ENCODE measurements around the gene PTPRA.

PTPRA gene

GRCh38 chr20:2845607-2846006 lies 27.7 kb upstream of the PTPRA start:
- TF ChIP-seq TCF4 (CRISPR knock-in tag; IDR thresholded peaks at IDR 0.05; ENCODE audit: borderline replicate concordance) = no peak
- TF ChIP-seq POU6F1 (CRISPR knock-in tag; IDR thresholded peaks at IDR 0.05; ENCODE audit: borderline replicate concordance, low read depth) = no peak
- TF ChIP-seq OSR1 (CRISPR knock-in tag; IDR thresholded peaks at IDR 0.05) = no peak
- no peak for TF ChIP-seq BACH2 (CRISPR knock-in tag; IDR thresholded peaks at IDR 0.05; ENCODE audit: borderline replicate concordance)
- no peak for ATAC-seq

- no peak for ATAC-seq
- TF ChIP-seq SNAI2 (CRISPR knock-in tag; IDR thresholded peaks at IDR 0.05) = no peak
- TF ChIP-seq ZNF8 (CRISPR knock-in tag; IDR thresholded peaks at IDR 0.05) = no peak
- TF ChIP-seq ARNTL (CRISPR knock-in tag; IDR thresholded peaks at IDR 0.05; ENCODE audit: borderline replicate concordance, low read depth) = no peak
Measured at GRCh38 chr20:2846698-2847097, 26.6 kb upstream of the PTPRA start.

GRCh38 chr20:2847802-2848201 lies 25.5 kb upstream of the PTPRA start:
- TF ChIP-seq TOX (CRISPR knock-in tag; IDR thresholded peaks at IDR 0.05; ENCODE audit: borderline replicate concordance) (no peak), RARB (CRISPR knock-in tag; IDR thresholded peaks at IDR 0.05) (no peak), ARNTL (CRISPR knock-in tag; IDR thresholded peaks at IDR 0.05; ENCODE audit: borderline replicate concordance, low read depth) (no peak), ZNF565 (CRISPR knock-in tag; conservative IDR thresholded peaks at IDR 0.05; ENCODE audit: low read depth) (no peak), ESRRG (CRISPR knock-in tag; IDR thresholded peaks at IDR 0.05) (no peak), CSRNP3 (CRISPR knock-in tag; IDR thresholded peaks at IDR 0.05) (no peak), TSHZ2 (CRISPR knock-in tag; IDR thresholded peaks at IDR 0.05) (no peak), ISL1 (CRISPR knock-in tag; IDR thresholded peaks at IDR 0.05) (no peak), CREB5 (CRISPR knock-in tag; IDR thresholded peaks at IDR 0.05; ENCODE audit: low read depth) (no peak), CSDC2 (CRISPR knock-in tag; IDR thresholded peaks at IDR 0.05) (no peak)
- no peak for ATAC-seq

- no peak for ATAC-seq
- no peak for TF ChIP-seq SNAI2 (CRISPR knock-in tag; IDR thresholded peaks at IDR 0.05)
- TF ChIP-seq POU6F1 (CRISPR knock-in tag; IDR thresholded peaks at IDR 0.05; ENCODE audit: borderline replicate concordance, low read depth) = no peak
- no peak for TF ChIP-seq TSHZ2 (CRISPR knock-in tag; IDR thresholded peaks at IDR 0.05)
- TF ChIP-seq ZNF8 (CRISPR knock-in tag; IDR thresholded peaks at IDR 0.05) = no peak
- TF ChIP-seq ISL1 (CRISPR knock-in tag; IDR thresholded peaks at IDR 0.05) = no peak
- no peak for TF ChIP-seq ZC3H10 (CRISPR knock-in tag; IDR thresholded peaks at IDR 0.05)
- TF ChIP-seq CSRNP3 (CRISPR knock-in tag; IDR thresholded peaks at IDR 0.05) = no peak
- no peak for TF ChIP-seq ESRRG (CRISPR knock-in tag; IDR thresholded peaks at IDR 0.05)
- TF ChIP-seq BACH2 (CRISPR knock-in tag; IDR thresholded peaks at IDR 0.05; ENCODE audit: borderline replicate concordance) = no peak
- TF ChIP-seq CSDC2 (CRISPR knock-in tag; IDR thresholded peaks at IDR 0.05) = no peak
- no peak for TF ChIP-seq PPARA (CRISPR knock-in tag; IDR thresholded peaks at IDR 0.05; ENCODE audit: borderline replicate concordance)
- no peak for TF ChIP-seq CREB5 (CRISPR knock-in tag; IDR thresholded peaks at IDR 0.05; ENCODE audit: low read depth)
Measured at GRCh38 chr20:2849529-2849928, 23.8 kb upstream of the PTPRA start.

All from SK-N-SH treated with all-trans-retinoic acid at 6 μM for 48 hours (cell line).